HCT116 (cell line): ENCODE results near the gene OR1L8. TPM values are rescaled to one million over a fixed set of nuclear protein-coding genes. Genes with fewer than 3 reads are reported as not detected.

Experiments
- ATAC-seq: fragments of 200-7000 bp; cut with Tn5 transposase; 2 replicates; pipeline ENCODE4 v1.9.1; 2020; ENCODE audit warnings: mild to moderate bottlenecking, moderate library complexity
- BruUV-seq: library from RNA; stranded (reverse); fragments of 400-500 nt; replicated peaks from 2 replicates; lab custom pipeline; 2021; lab: Mats Ljungman, UMichigan
- CTCF ChIA-PET: fragments of 300-600 bp; sonication (Branson Sonifier 250); formaldehyde crosslinking; loops from one replicate; lab custom pipeline; 2021; ENCODE audit warnings: antibody characterized with exemption; lab: Charles Lee
- POLR2A ChIA-PET: fragments of 300-600, 350-600 bp; sonication (Branson Sonifier 250); formaldehyde crosslinking; loops from one replicate; lab custom pipeline; 2021; ENCODE audit warnings: antibody characterized with exemption; lab: Charles Lee
- RAD21 ChIA-PET, 2 experiments: fragments of 300-600 bp; sonication (Branson Sonifier 250); formaldehyde crosslinking; loops; one replicate each; lab custom pipeline; 2023; ENCODE audit warnings: low total read pairs in 2 of 2; ENCODE audit not compliant: uncharacterized antibody in 2 of 2, unreplicated experiment in 2 of 2, low non-redundant PET in 1 of 2; lab: Charles Lee
- DNase-seq: peaks from one replicate; pipeline ENCODE4 v3.0.0-alpha.2; 2010; ENCODE audit warnings: low read depth, low spot score
- H2AFZ ChIP-seq: fragments of 200-600 bp; shearing (Covaris generic), sonication (generic); 2 replicates; pipeline ENCODE4 v1.6.1; 2017; ENCODE audit warnings: low read depth, mixed run types, mixed read lengths, antibody characterized with exemption, low read length; ENCODE audit not compliant: poor library complexity, severe bottlenecking
- H3K27ac ChIP-seq: 2 replicates; pipeline ENCODE4 v1.5.1; 2012; ENCODE audit warnings: low read depth, low read length
- H3K27me3 ChIP-seq: fragments of 200-600 bp; sonication (generic); 2 replicates; pipeline ENCODE4 v1.6.1; 2016; ENCODE audit warnings: mixed run types, low read length, mixed read lengths; ENCODE audit not compliant: insufficient read depth
- H3K36me3 ChIP-seq, 2 experiments: fragments of 200-500 bp in 1 of 2; fragments of 200-600 bp in 1 of 2; sonication (Bioruptor generic) in 1 of 2; sonication (generic) in 1 of 2; 2 replicates each; pipeline versions ENCODE4 v1.5.1 to v1.6.1; 2014 to 2016; ENCODE audit warnings: low read length in 2 of 2, inconsistent platforms in 1 of 2, mixed read lengths in 1 of 2, mixed run types in 1 of 2; ENCODE audit not compliant: insufficient read depth in 2 of 2, control insufficient read depth in 1 of 2
- H3K4me1 ChIP-seq, 2 experiments: fragments of 200-600 bp in 1 of 2; sonication (generic) in 1 of 2; 2 replicates each; pipeline versions ENCODE4 v1.5.1 to v1.6.1; 2012 to 2017; ENCODE audit warnings: low read length in 2 of 2, inconsistent platforms in 1 of 2, mild to moderate bottlenecking in 1 of 2, mixed read lengths in 1 of 2, mixed run types in 1 of 2, moderate library complexity in 1 of 2; ENCODE audit not compliant: insufficient read depth in 2 of 2, control insufficient read depth in 1 of 2
- H3K4me2 ChIP-seq: fragments of 200-600 bp; sonication (generic); 2 replicates; pipeline ENCODE4 v1.6.1; 2017; ENCODE audit warnings: mixed run types, low read length, mixed read lengths
- H3K4me3 ChIP-seq, 2 experiments: fragments of 200-600 bp in 1 of 2; sonication (generic) in 1 of 2; replicated peaks in 1 of 2; 2 replicates each; pipeline ENCODE4 v1.5.1; 2011 to 2016; ENCODE audit warnings: low read length in 2 of 2, control low read depth in 1 of 2, low read depth in 1 of 2, mild to moderate bottlenecking in 1 of 2, mixed read lengths in 1 of 2, mixed run types in 1 of 2
- H3K79me2 ChIP-seq: fragments of 200-600 bp; sonication (generic); 2 replicates; pipeline ENCODE4 v1.6.1; 2017; ENCODE audit warnings: mild to moderate bottlenecking, mixed run types, low read length, moderate library complexity, mixed read lengths; ENCODE audit not compliant: insufficient read depth
- H3K9ac ChIP-seq: fragments of 200-600 bp; sonication (generic); 2 replicates; pipeline ENCODE4 v1.6.1; 2016; ENCODE audit warnings: low read length, mixed read lengths
- H3K9me2 ChIP-seq: fragments of 200-600 bp; sonication (generic), shearing (Covaris generic); 2 replicates; pipeline ENCODE4 v1.6.1; 2017; ENCODE audit warnings: mixed run types, mild to moderate bottlenecking, moderate library complexity; ENCODE audit not compliant: insufficient read depth
- H3K9me3 ChIP-seq, 2 experiments: fragments of 200-500 bp in 1 of 2; fragments of 200-600 bp in 1 of 2; sonication (Bioruptor generic) in 1 of 2; sonication (generic) in 1 of 2; 2 replicates each; pipeline ENCODE4 v1.6.1; 2014 to 2017; ENCODE audit warnings: low read length in 2 of 2, mixed read lengths in 2 of 2, inconsistent platforms in 1 of 2, low read depth in 1 of 2, mild to moderate bottlenecking in 1 of 2, mixed run types in 1 of 2, moderate library complexity in 1 of 2; ENCODE audit not compliant: control insufficient read depth in 1 of 2, insufficient read depth in 1 of 2
- H4K20me1 ChIP-seq: fragments of 200-600 bp; sonication (generic), shearing (Covaris generic); 2 replicates; pipeline ENCODE4 v1.6.1; 2017; ENCODE audit warnings: mixed run types, mild to moderate bottlenecking, moderate library complexity; ENCODE audit not compliant: insufficient read depth
- ATF3 ChIP-seq: IDR thresholded peaks from 2 replicates; pipeline ENCODE4 v1.6.1; 2012
- CEBPB ChIP-seq: IDR thresholded peaks from 2 replicates; pipeline ENCODE4 v1.6.1; 2012; ENCODE audit warnings: low read depth
- CTCF ChIP-seq, 3 experiments: fragments of 200-600 bp in 1 of 3; sonication (generic) in 1 of 3; IDR thresholded peaks in 2 of 3; conservative IDR thresholded peaks in 1 of 3; 2 replicates each; pipeline ENCODE4 v1.5.1; 2012 to 2017; ENCODE audit warnings: low read depth in 2 of 3, low read length in 2 of 3, antibody characterized with exemption in 1 of 3, borderline replicate concordance in 1 of 3, control low read depth in 1 of 3, mild to moderate bottlenecking in 1 of 3, mixed read lengths in 1 of 3, mixed run types in 1 of 3, moderate library complexity in 1 of 3; ENCODE audit not compliant: insufficient read depth in 1 of 3
- EZH2phosphoT487 ChIP-seq: fragments of 200-600 bp; IDR thresholded peaks from 2 replicates; pipeline ENCODE4 v1.6.1; 2018; ENCODE audit warnings: antibody characterized with exemption, borderline replicate concordance
- MAX ChIP-seq: IDR thresholded peaks from 2 replicates; pipeline ENCODE4 v1.6.1; 2012
- POLR2A ChIP-seq: IDR thresholded peaks from 2 replicates; pipeline ENCODE4 v1.7.0; 2011; ENCODE audit warnings: borderline replicate concordance; ENCODE audit not compliant: insufficient read depth, insufficient read length; ENCODE audit errors: extremely low read depth
- POLR2AphosphoS5 ChIP-seq: IDR thresholded peaks from 2 replicates; pipeline ENCODE4 v1.6.1; 2011; ENCODE audit warnings: mild to moderate bottlenecking, low read depth, low read length, moderate library complexity
- RAD21 ChIP-seq: IDR thresholded peaks from 2 replicates; pipeline ENCODE4 v1.6.1; 2012; ENCODE audit warnings: low read depth, mild to moderate bottlenecking
- REST ChIP-seq: IDR thresholded peaks from 2 replicates; pipeline ENCODE4 v1.6.1; 2012; ENCODE audit warnings: low read depth
- SIN3A ChIP-seq: IDR thresholded peaks from 2 replicates; pipeline ENCODE4 v1.6.1; 2012; ENCODE audit warnings: low read depth
- SRF ChIP-seq: IDR thresholded peaks from 2 replicates; pipeline ENCODE4 v1.6.1; 2012; ENCODE audit warnings: low read depth
- YY1 ChIP-seq: IDR thresholded peaks from 2 replicates; pipeline ENCODE4 v1.6.1; 2011; ENCODE audit warnings: low read length, low read depth, moderate library complexity, mild to moderate bottlenecking; ENCODE audit not compliant: insufficient replicate concordance; ENCODE audit errors: extremely low read depth
- ZBTB33 ChIP-seq: IDR thresholded peaks from 2 replicates; pipeline ENCODE4 v1.6.1; 2011; ENCODE audit warnings: mild to moderate bottlenecking, low read length, moderate library complexity; ENCODE audit not compliant: insufficient replicate concordance; ENCODE audit errors: extremely low read depth
- ZFX ChIP-seq: fragments of 450-650 bp; IDR thresholded peaks from 2 replicates; pipeline ENCODE4 v1.6.1; 2017
- intact Hi-C: fragments of 100-400 bp; cut with micrococcal nuclease; formaldehyde crosslinking; loops from 2 replicates; pipeline ENCODE4 v1.10.0; 2022
- total RNA-seq: library from RNA; stranded (reverse); gene quantifications from one replicate; pipeline ENCODE4 v1.2.1, GENCODE V29; 2021; ENCODE audit not compliant: unreplicated experiment

The OR1L8 gene
- total RNA-seq, 1 experiment from 2014 or later = not detected

DNA sequence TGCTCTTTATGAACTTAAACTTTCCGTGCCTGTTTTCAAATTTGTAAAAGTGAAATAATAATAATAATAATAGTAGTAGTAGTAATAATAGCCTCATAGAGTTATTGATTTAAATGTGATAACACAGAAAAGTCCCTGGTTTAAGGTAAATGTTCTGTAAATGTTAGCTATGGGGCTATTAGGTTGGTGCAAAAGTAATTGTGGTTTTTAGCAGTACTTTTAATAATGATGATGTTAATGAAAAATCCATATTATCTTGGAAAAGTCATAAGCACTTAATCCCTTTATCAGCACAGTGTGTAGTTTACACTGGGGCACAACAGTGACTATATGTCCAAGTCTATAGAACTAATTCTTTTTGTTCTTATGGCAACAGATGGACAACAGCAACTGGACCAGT lies 31.2 kb upstream of the OR1L8 start, which contains the start of gene OR1Q1:
Gene OR1Q1 (plus strand): TSS at position 377 of the 400 bp plus-strand sequence. CDS start 0 bp downstream, at position 377.
- CTCF ChIA-PET = no interaction called here
- no peak for ATAC-seq
- Histone ChIP-seq H3K27ac (no peak within 1 kb of the TSS), H3K4me2 (no peak within 1 kb of the TSS), H2AFZ (no peak within 1 kb of the TSS), H3K4me1 (no peaks in the 10 kb centered on the region), H3K79me2 (no peaks in the 10 kb centered on the region), H3K4me3 (no peak within 1 kb of the TSS), H4K20me1 (no peaks in the 10 kb centered on the region), H3K27me3 (peaks cover 22% of the 10 kb centered on the region), H3K9ac (no peak within 1 kb of the TSS), H3K9me3 (no peaks in the 10 kb centered on the region), H3K9me2 (no peaks in the 10 kb centered on the region), H3K36me3 (no peaks in the 10 kb centered on the region)
- no peak for TF ChIP-seq POLR2AphosphoS5
- TF ChIP-seq YY1 = no peak
- no peak for TF ChIP-seq EZH2phosphoT487
- TF ChIP-seq MAX = no peak
- TF ChIP-seq REST = no peak
- no peak for TF ChIP-seq CTCF (IDR thresholded peaks at IDR 0.05 in 2 of 3, conservative IDR thresholded peaks at IDR 0.05 in 1 of 3; ENCODE audit: borderline replicate concordance in 1 of 3, insufficient read depth in 1 of 3, low read depth in 2 of 3, low read length in 2 of 3)
- no peak for TF ChIP-seq ZFX
- TF ChIP-seq POLR2A = no peak
- no peak for TF ChIP-seq ATF3
- TF ChIP-seq RAD21 = no peak
- no peak for TF ChIP-seq CEBPB
- no peak for TF ChIP-seq SIN3A
- TF ChIP-seq ZBTB33 = no peak
- no peak for TF ChIP-seq SRF
- no peak for DNase-seq
- BruUV-seq = no TSS peak
- RAD21 ChIA-PET = no interaction called here
- intact Hi-C loops = no loop called here
- POLR2A ChIA-PET = no interaction called here
